ENCODE results near the gene KCNMA1.

The KCNMA1 gene

GRCh38 chr10:77120012-77120411 is 517.6 kb downstream of the KCNMA1 start:
- Histone ChIP-seq H3K4me3 (replicated peaks; ENCODE audit: low read depth, low read length) (no peak overlapping the region), H3K36me3 (ENCODE audit: control insufficient read depth, insufficient read depth, low read length) (no peaks in the 10 kb centered on the region), H3K27me3 (replicated peaks; ENCODE audit: control insufficient read depth, insufficient read depth, low read length) (no peaks in the 10 kb centered on the region)
- TF ChIP-seq, protein P1, sequence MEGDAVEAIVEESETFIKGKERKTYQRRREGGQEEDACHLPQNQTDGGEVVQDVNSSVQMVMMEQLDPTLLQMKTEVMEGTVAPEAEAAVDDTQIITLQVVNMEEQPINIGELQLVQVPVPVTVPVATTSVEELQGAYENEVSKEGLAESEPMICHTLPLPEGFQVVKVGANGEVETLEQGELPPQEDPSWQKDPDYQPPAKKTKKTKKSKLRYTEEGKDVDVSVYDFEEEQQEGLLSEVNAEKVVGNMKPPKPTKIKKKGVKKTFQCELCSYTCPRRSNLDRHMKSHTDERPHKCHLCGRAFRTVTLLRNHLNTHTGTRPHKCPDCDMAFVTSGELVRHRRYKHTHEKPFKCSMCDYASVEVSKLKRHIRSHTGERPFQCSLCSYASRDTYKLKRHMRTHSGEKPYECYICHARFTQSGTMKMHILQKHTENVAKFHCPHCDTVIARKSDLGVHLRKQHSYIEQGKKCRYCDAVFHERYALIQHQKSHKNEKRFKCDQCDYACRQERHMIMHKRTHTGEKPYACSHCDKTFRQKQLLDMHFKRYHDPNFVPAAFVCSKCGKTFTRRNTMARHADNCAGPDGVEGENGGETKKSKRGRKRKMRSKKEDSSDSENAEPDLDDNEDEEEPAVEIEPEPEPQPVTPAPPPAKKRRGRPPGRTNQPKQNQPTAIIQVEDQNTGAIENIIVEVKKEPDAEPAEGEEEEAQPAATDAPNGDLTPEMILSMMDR (IDR thresholded peaks at IDR 0.05; ENCODE audit: insufficient read depth, low read length, poor library complexity, severe bottlenecking): no peak
- no peak for DNase-seq (ENCODE audit: extremely low read depth, insufficient read length)

GRCh38 chr10:77118603-77119282 is 518.9 kb downstream of the KCNMA1 start:
- Histone ChIP-seq H3K4me3 (replicated peaks; ENCODE audit: low read depth, low read length) (no peak overlapping the region), H3K27me3 (replicated peaks; ENCODE audit: control insufficient read depth, insufficient read depth, low read length) (no peaks in the 10 kb centered on the region), H3K36me3 (ENCODE audit: control insufficient read depth, insufficient read depth, low read length) (no peaks in the 10 kb centered on the region)
- DNase-seq (ENCODE audit: extremely low read depth, insufficient read length): no peak
- TF ChIP-seq, protein P1 (IDR thresholded peaks at IDR 0.05; ENCODE audit: insufficient read depth, low read length, poor library complexity, severe bottlenecking): no peak

DNA sequence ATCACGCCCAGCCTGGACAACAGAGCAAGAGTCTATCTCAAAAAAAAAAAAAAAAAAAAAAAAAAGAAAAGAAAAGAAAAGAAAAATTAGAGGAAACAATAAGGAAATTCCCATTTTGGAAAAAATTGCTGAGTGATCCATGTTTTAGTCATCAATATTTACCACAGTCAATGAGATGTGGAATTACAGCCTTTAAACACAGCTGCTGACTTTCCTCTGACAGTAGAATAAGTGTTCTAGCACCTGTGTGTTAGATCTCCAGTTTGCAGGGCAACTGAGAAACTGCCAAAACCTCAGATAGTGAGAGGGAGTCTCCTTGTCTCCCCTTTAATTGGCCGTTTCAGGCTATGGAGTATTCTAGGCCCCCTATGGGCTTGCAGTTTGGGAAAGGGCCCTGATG is 520.1 kb downstream of the KCNMA1 start:
- Histone ChIP-seq H3K36me3 (ENCODE audit: control insufficient read depth, insufficient read depth, low read length) (no peaks in the 10 kb centered on the region), H3K4me3 (replicated peaks; ENCODE audit: low read depth, low read length) (no peak overlapping the region), H3K27me3 (replicated peaks; ENCODE audit: control insufficient read depth, insufficient read depth, low read length) (no peaks in the 10 kb centered on the region)
- DNase-seq (ENCODE audit: extremely low read depth, insufficient read length): no peak
- TF ChIP-seq, protein P1 (IDR thresholded peaks at IDR 0.05; ENCODE audit: insufficient read depth, low read length, poor library complexity, severe bottlenecking): no peak

DNA sequence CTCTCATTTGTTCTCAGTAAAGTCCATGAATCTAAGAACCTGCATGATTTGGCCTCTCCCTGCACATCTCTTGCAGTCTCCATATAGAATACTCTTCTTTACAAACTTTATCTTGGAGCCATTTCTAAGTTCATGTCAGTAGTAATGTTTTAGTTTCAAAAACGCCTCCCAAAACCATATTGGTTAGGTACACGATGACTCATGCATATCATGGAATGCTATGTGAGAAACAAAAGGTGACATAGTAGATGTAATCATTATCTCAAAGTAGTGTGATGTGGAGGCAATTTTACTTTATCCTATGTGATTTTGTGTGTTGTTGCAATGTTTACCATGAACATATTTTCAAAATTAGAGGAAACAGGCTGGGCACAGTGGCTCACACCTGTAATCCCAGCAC is 520.7 kb downstream of the KCNMA1 start:
- DNase-seq (ENCODE audit: extremely low read depth, insufficient read length): no peak
- TF ChIP-seq, protein P1 (IDR thresholded peaks at IDR 0.05; ENCODE audit: insufficient read depth, low read length, poor library complexity, severe bottlenecking): no peak

GRCh38 chr10:77114181-77114821 is 523.3 kb downstream of the KCNMA1 start:
- TF ChIP-seq, protein P1 (IDR thresholded peaks at IDR 0.05; ENCODE audit: insufficient read depth, low read length, poor library complexity, severe bottlenecking): no peak
- no peak for DNase-seq (ENCODE audit: extremely low read depth, insufficient read length)
- Histone ChIP-seq H3K4me3 (replicated peaks; ENCODE audit: low read depth, low read length) (no peak overlapping the region), H3K36me3 (ENCODE audit: control insufficient read depth, insufficient read depth, low read length) (no peaks in the 10 kb centered on the region), H3K27me3 (replicated peaks; ENCODE audit: control insufficient read depth, insufficient read depth, low read length) (no peaks in the 10 kb centered on the region)

More for the DNA sequence above, 520.7 kb downstream of the KCNMA1 start:
- Histone ChIP-seq H3K36me3 (ENCODE audit: control insufficient read depth, insufficient read depth, low read length) (no peaks in the 10 kb centered on the region), H3K4me3 (replicated peaks; ENCODE audit: low read depth, low read length) (no peak overlapping the region), H3K27me3 (replicated peaks; ENCODE audit: control insufficient read depth, insufficient read depth, low read length) (no peaks in the 10 kb centered on the region)
